Mesodermal cell (in vitro differentiated cells): ENCODE measurements around the gene GGA1. TPM values are rescaled to one million over a fixed set of nuclear protein-coding genes. Genes with fewer than 3 reads are reported as not detected.
A peak's percentile ranks its signal among the peaks of the same experiment; 100 is the strongest.

Experiments
- H3K27ac ChIP-seq: 2 replicates; pipeline ENCODE4 v1.7.0; 2013; ENCODE audit warnings: mild to moderate bottlenecking, low read depth, low read length, moderate library complexity; ENCODE audit not compliant: severe bottlenecking
- H3K36me3 ChIP-seq: 2 replicates; pipeline ENCODE4 v1.7.1; 2013; ENCODE audit warnings: mild to moderate bottlenecking, low read length, moderate library complexity; ENCODE audit not compliant: control insufficient read depth, insufficient read depth
- H3K4me1 ChIP-seq: one replicate; pipeline ENCODE4 v1.7.1; 2013; ENCODE audit warnings: mild to moderate bottlenecking, low read length; ENCODE audit not compliant: insufficient read depth, control insufficient read depth, poor library complexity, severe bottlenecking
- H3K4me3 ChIP-seq: 2 replicates; pipeline ENCODE4 v1.7.0; 2013; ENCODE audit warnings: low read length, control low read depth, mild to moderate bottlenecking; ENCODE audit not compliant: insufficient read depth, poor library complexity, severe bottlenecking; ENCODE audit errors: extremely low read depth
- H3K9me3 ChIP-seq: 2 replicates; pipeline ENCODE4 v1.7.1; 2013; ENCODE audit warnings: mild to moderate bottlenecking, low read length, moderate library complexity; ENCODE audit not compliant: control insufficient read depth
- WGBS, 2 experiments: methylation state at CpG; one replicate each; pipeline ENCODE4 v1.1.5; 2013; ENCODE audit warnings: missing lambda C conversion rate in 2 of 2; ENCODE audit not compliant: insufficient coverage in 2 of 2; 5-methylcytosine and 5-hydroxymethylcytosine counted together
- polyA plus RNA-seq, 2 experiments: library from polyadenylated mRNA; stranded (reverse); fragments of 50-300 nt; gene quantifications; one replicate each; pipeline ENCODE4 v1.2.3, GENCODE V29; 2013

GGA1 gene
- 54.8 TPM for polyA plus RNA-seq (2013, experiment 1 of 2)
- 44.0 TPM for polyA plus RNA-seq (2013, experiment 2 of 2)

DNA sequence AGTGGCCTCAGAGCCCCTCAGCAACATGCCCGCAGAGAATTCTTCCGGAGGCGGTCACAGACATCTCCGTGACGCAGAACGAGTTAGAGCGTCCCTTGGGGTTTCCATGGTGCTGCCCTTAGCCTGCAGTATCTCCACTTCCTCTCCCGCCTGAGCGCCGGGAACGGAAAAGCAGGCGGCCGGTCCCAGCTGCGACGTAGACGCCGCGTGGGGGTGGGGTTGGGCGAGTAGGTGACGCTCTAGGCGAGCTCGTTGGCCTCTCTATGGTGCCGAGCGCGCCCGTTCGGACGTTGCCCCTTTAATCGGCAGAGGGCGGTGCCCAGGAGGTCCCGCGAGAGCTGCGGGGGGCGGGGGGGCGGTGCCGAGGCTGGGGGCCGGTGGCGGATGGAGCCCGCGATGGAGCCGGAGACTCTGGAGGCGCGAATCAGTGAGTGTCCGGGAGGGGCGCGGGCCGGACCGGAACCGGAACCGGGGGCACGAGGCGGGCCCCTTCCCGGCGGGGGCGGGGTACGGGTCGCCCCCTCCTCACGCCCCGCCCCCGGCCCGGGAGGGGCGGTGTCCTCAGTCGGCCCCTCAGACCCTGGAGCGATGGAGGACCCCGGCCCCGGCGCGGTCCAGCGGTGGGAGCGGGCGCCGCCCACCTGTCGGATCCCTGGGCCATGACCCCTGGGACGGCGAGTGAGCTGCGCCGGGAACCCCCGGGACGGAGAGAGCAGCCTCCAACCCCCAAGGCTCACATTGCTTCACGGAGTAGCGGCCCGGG is at the start of gene GGA1:
Gene GGA1 (plus strand): TSS at position 358 of the 763 bp plus-strand sequence. CDS start 27 bp downstream, at position 385.
- WGBS, 2 experiments, result 0% methylated on average over 40 to 64 of the region's 82 CpGs
- Histone ChIP-seq H3K27ac (peak within 1 kb of the TSS; percentile 100), H3K4me3 (peak within 1 kb of the TSS; percentile 86), H3K9me3 (no peaks in the 10 kb centered on the region), H3K36me3 (peaks cover 13% of the 10 kb centered on the region), H3K4me1 (peaks cover 5% of the 10 kb centered on the region)

DNA sequence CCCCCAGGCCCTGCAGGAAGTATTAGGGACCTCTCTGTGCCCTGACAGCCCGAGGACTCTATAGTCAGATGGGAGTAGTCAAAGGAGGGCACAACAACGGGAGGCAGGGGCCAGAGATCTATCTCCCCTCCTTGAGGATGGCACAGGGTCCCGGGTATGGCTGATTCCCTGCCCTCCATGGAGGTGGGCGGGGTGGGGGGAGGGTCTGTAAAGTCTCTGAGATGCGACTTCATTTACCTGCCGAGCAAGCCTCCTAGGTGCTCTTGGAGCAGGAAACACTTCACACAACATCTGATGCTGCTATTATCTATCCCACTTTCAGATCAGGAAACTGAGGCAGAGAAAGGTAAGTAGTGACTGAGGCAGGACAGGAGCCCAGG is 49.1 kb upstream of the GGA1 start:
- Histone ChIP-seq H3K4me3 (peak overlapping the region; percentile 77), H3K27ac (peak overlapping the region; percentile 97), H3K4me1 (peaks cover 45% of the 10 kb centered on the region), H3K36me3 (peaks cover 19% of the 10 kb centered on the region), H3K9me3 (no peaks in the 10 kb centered on the region)
- no CpG with 5 or more reads among the region's 6 CpGs for WGBS, 2 experiments

DNA sequence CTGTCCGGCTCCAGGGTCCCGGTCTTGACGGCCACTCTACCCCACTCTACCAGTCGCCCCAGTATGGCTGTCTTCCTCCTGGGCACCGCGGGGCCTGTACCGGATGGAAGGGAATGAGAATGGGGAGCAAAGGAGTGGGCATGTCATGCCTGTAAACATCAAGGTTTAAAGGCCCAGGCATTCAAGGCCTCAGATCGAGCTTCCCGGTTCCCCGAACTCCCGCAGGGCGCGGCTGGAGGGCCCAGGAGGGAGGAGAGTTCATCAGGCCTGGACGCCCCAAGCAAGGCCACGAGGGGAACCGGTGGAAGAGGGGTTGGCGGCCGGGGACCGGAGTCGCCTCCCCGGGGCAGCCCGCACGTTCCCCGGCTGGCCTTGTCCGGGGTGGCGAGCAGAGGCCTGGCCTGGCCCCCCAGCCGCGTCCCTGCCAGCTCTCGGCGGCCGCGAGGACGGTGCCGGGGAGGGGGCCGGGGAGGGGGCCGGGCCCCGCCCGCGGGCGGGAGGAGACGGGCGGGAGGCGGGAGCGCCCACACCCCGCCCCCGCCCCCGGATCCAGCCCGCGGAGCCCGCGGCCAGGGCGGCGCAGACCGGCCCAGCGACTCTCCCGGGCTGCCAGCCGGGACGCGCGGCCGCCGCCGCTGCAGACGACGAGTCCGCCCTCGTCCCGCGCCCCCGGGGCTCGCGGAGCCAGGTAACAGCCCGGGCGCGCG is 48.6 kb upstream of the GGA1 start, which contains the start of gene CDC42EP1:
Gene CDC42EP1 (plus strand): TSS at position 580 of the 707 bp plus-strand sequence. CDS start 5,870 bp downstream, outside the sequence.
- Histone ChIP-seq H3K4me1 (peaks cover 47% of the 10 kb centered on the region), H3K27ac (peak within 1 kb of the TSS; percentile 97), H3K9me3 (no peaks in the 10 kb centered on the region), H3K4me3 (peak within 1 kb of the TSS; percentile 77), H3K36me3 (peaks cover 20% of the 10 kb centered on the region)
- WGBS, 2 experiments, result 2 to 3% methylated on average over 37 to 55 of the region's 76 CpGs

DNA sequence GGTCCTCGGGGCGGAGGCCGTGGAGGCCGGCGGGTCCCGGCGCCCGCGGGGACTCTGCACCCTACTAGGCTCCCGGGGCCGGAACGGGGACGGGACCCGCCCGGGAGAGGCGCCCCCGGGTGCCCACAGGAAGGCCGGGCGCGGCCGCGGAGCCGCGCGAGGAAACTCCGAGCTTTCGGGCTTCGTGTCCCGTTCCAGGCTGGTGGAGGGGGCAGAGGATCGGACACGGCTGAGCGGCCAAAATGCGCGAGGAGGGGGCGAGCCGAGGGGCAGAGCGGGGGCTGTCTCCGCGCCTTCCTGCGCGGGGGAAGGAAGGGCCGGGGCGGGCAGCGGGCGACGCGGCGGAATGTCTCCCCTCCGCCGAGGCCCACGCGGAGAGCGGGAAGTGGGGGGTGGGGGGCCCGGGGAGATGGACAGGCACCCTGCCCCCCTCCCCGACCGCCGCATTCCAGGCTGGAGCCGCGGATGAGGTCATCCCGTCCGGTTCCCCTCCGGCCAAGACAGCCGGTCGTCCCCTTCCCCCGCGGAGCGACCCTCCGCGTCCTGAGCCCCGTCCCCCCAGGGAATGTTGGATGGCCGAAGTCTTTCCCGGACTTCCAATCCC is 47.9 kb upstream of the GGA1 start:
- H3K9me3 ChIP-seq, result no peaks in the 10 kb centered on the region
- H3K4me1 ChIP-seq, result peaks cover 47% of the 10 kb centered on the region
- H3K27ac ChIP-seq, result peak overlapping the region; percentile 97
- 0 to 2% methylated on average over 11 to 19 of the region's 72 CpGs for WGBS, 2 experiments
- peaks cover 24% of the 10 kb centered on the region for H3K36me3 ChIP-seq
- peak overlapping the region; percentile 77 for H3K4me3 ChIP-seq

GRCh38 chr22:37561212-37562048 is 47.2 kb upstream of the GGA1 start:
- Histone ChIP-seq H3K36me3 (peaks cover 31% of the 10 kb centered on the region), H3K27ac (peak overlapping the region; percentile 97), H3K4me3 (peak overlapping the region; percentile 77), H3K4me1 (peaks cover 50% of the 10 kb centered on the region), H3K9me3 (no peaks in the 10 kb centered on the region)
- WGBS, 2 experiments, result 1% methylated on average over 50 to 53 of the region's 56 CpGs

- H3K4me3 ChIP-seq, result peak overlapping the region; percentile 77
- 91 to 93% methylated on average over 5 to 9 of the region's 14 CpGs for WGBS, 2 experiments
- H3K27ac ChIP-seq, result peak overlapping the region; percentile 97
- peaks cover 50% of the 10 kb centered on the region for H3K4me1 ChIP-seq
- peaks cover 40% of the 10 kb centered on the region for H3K36me3 ChIP-seq
- H3K9me3 ChIP-seq, result no peaks in the 10 kb centered on the region
Observed at GRCh38 chr22:37562049-37562875, 46.4 kb upstream of the GGA1 start.

DNA sequence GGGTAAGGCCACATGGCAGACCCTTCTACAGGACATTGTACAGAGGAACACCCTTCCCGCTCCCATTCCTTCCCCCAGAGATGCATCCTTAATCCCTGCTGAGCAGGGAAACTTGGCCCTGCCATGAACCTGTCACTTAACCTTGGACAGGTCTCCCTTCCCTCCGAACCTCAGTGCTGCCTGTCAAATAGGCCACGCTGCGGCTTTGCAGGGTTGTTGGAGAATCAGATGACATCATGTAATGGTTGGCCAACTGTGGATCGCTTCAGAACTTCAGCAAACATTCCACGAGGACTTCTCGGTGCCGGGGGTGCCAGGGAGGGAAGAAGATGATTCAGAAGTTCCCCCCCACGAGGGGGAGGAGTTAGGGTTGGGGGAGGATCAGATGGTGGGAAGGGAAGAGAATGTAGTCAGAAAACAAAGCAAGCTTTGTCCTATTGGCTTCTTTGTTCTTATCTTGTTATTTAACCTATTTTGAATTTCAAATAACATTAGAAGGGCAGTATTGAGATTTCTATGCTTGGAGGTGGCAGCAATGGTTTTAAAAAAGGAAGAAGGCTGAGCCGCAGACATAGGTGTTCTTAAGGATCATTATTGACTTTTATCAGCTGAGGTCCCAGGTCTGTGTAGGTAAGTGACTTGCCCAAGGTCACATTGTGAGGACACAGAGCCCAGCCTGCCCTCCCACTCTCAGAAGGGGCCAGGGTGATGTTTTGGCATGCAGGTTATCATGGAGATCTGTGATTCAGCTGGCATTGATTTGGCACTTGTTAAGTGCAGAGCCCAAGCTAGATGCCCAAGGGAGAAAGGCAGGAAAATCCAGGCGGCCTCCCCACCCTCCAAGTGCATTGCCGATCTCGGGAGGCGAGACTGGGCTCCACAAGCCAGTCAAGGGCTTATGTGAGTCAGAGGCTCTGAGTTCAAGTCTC is 45.2 kb upstream of the GGA1 start:
- peaks cover 51% of the 10 kb centered on the region for H3K36me3 ChIP-seq
- H3K4me1 ChIP-seq, result peaks cover 59% of the 10 kb centered on the region
- H3K27ac ChIP-seq, result peak overlapping the region; percentile 97
- no peaks in the 10 kb centered on the region for H3K9me3 ChIP-seq
- WGBS, 2 experiments, result 69 to 70% methylated on average over 8 to 10 of the region's 14 CpGs
- H3K4me3 ChIP-seq, result peak overlapping the region; percentile 77

GRCh38 chr22:37564111-37564711 is 44.4 kb upstream of the GGA1 start:
- Histone ChIP-seq H3K36me3 (peaks cover 59% of the 10 kb centered on the region), H3K27ac (peak overlapping the region; percentile 97), H3K4me1 (peaks cover 62% of the 10 kb centered on the region), H3K9me3 (no peaks in the 10 kb centered on the region), H3K4me3 (no peak overlapping the region)
- 89 to 94% methylated on average over 5 to 7 of the region's 7 CpGs for WGBS, 2 experiments
